Brain microvascular endothelial cell (primary cell): ENCODE data around the gene CCBE1.

Source experiments
- DNase-seq: peaks from one replicate; pipeline ENCODE4 v3.0.0-alpha.2; 2020
- H3K27ac ChIP-seq: fragments of 250-450 bp; sonication (Bioruptor Pico); 2 replicates; pipeline ENCODE4 v1.5.1; 2020; ENCODE audit warnings: mild to moderate bottlenecking, moderate library complexity
- H3K27me3 ChIP-seq: fragments of 250-450 bp; sonication (Bioruptor Pico); replicated peaks from 2 replicates; pipeline ENCODE4 v1.5.1; 2020; ENCODE audit warnings: mild to moderate bottlenecking
- H3K36me3 ChIP-seq: fragments of 250-450 bp; sonication (Bioruptor Pico); replicated peaks from 2 replicates; pipeline ENCODE4 v1.5.1; 2020; ENCODE audit warnings: mild to moderate bottlenecking
- H3K4me3 ChIP-seq: 2 replicates; pipeline ENCODE4 v1.5.1; 2011; ENCODE audit warnings: low read depth, mild to moderate bottlenecking, control low read depth, low read length, moderate library complexity
- CTCF ChIP-seq: IDR thresholded peaks from 2 replicates; pipeline ENCODE4 v1.5.1; 2011; ENCODE audit warnings: low read depth, mild to moderate bottlenecking, moderate library complexity, low read length, control low read depth, inconsistent platforms; ENCODE audit errors: missing control alignments
- in situ Hi-C: cut with HindIII; loops from 2 replicates; pipeline ENCODE4 v1.10.0; 2017; ENCODE audit warnings: low sequenced_read_pairs, low pct_ligation_motif_present

CCBE1 gene

GRCh38 chr18:59628995-59629394, 68.2 kb downstream of the CCBE1 start:
- Histone ChIP-seq H3K27ac (no peak overlapping the region), H3K4me3 (no peak overlapping the region), H3K36me3 (no peaks in the 10 kb centered on the region), H3K27me3 (no peaks in the 10 kb centered on the region)
- DNase-seq, result no peak
- in situ Hi-C loops, result loop anchor here (25.0 kb wide), 1 partner anchor 183 kb away; no protein-coding TSS in a partner anchor
- no peak for TF ChIP-seq CTCF

DNA sequence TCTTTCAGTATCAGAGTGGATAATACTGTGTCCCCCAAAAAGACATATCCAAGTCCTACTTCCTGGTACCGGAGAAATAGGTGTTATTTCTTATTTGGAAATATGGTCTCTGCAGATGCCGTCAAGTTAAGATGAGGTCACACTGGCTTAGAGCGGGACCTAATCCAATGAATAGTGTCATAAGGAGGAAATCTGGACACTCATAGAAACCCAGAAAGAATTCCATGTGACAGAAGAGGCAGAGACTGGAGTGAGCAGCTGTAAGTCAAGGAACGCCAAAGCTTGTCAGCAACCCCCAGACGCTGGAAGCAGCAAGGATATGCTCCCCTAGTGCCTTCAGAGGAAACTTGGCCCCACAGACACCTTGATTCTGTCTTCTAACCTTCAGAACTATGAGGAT, 69.8 kb downstream of the CCBE1 start:
- in situ Hi-C loops, result loop anchor here (25.0 kb wide), 1 partner anchor 185 kb away; no protein-coding TSS in a partner anchor
- Histone ChIP-seq H3K27ac (no peak overlapping the region), H3K4me3 (no peak overlapping the region), H3K27me3 (no peaks in the 10 kb centered on the region), H3K36me3 (no peaks in the 10 kb centered on the region)
- no peak for DNase-seq
- TF ChIP-seq CTCF, result no peak

GRCh38 chr18:59624369-59624765, 72.9 kb downstream of the CCBE1 start:
- Histone ChIP-seq H3K27me3 (no peaks in the 10 kb centered on the region), H3K27ac (no peak overlapping the region), H3K36me3 (no peaks in the 10 kb centered on the region), H3K4me3 (no peak overlapping the region)
- in situ Hi-C loops, result no loop called here
- DNase-seq, result no peak
- no peak for TF ChIP-seq CTCF

DNA sequence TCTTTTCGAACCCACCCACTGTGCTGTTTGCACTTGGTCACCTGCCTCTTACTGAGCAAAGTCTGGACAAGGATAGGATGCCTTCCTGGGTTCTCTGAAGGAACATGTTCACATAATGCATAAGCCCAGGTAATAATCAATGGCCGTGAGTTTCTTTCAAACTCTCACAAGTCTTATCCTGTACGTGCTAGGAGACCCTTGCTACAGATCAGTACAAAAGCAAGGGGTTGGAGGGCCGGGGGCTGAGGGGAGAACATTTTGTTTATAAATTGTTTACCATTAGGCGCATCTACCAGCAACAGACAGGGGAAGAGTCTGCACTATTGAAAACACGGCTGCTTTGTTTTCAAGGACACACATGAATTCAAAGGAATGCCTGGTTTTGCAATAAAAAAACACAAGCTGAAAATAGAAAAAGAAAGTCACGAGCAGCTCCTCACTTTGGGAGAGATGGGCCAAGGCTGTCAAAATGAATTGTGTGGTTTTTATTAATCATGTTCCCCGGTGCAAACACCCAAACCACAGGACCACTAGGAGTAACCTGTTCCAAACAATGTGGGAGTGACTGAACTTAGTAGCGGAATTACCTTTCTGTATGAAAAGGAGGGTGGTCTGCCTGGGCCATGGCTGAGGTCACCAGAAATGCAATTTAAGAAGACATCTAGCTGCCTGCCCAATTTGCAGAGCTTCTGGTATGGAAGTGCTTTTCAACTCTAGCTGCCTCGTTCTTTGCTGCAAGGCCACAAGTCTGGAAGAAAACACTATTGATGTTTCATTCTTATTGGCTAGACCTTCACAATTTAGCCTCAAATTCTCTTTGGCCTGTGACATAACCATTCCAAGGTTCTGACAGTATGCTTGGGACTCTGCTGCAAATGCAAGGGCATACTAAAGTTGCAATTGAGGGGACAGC, 73.5 kb downstream of the CCBE1 start:
- in situ Hi-C loops, result no loop called here

GRCh38 chr18:59621027-59621426, 76.2 kb downstream of the CCBE1 start:
- DNase-seq, result no peak
- in situ Hi-C loops, result no loop called here
- no peaks in the 10 kb centered on the region for H3K27me3 ChIP-seq
- no peak for TF ChIP-seq CTCF
- no peak overlapping the region for H3K27ac ChIP-seq
- no peak overlapping the region for H3K4me3 ChIP-seq
- H3K36me3 ChIP-seq, result no peaks in the 10 kb centered on the region

More for the DNA sequence above, 73.5 kb downstream of the CCBE1 start:
- no peaks in the 10 kb centered on the region for H3K36me3 ChIP-seq
- no peak overlapping the region for H3K4me3 ChIP-seq
- no peak for TF ChIP-seq CTCF
- peak; percentile 45 for DNase-seq
- peak overlapping the region; percentile 18 for H3K27ac ChIP-seq
- H3K27me3 ChIP-seq, result no peaks in the 10 kb centered on the region
